ENCODE results near the gene MCM9. TPM values are rescaled to one million over a fixed set of nuclear protein-coding genes. Genes with fewer than 3 reads are reported as not detected.

MCM9 gene
- total and polyA plus RNA-seq, 2 of the 13 experiments (the other 11 are each of a cell fraction or from before 2014, with no cell fraction given) = 3.8 to 17.2 TPM

- TF ChIP-seq ZFP90 (CRISPR knock-in tag; IDR thresholded peaks at IDR 0.05; ENCODE audit: borderline replicate concordance) = 0 out of 2 replicates have a peak, but pooled peaks have one; percentile 34
- no peak for TF ChIP-seq ATAD3A (CRISPR knock-in tag; IDR thresholded peaks at IDR 0.05)
- TF ChIP-seq SMAD1 (CRISPR knock-in tag; IDR thresholded peaks at IDR 0.05; ENCODE audit: borderline replicate concordance, low read depth) = no peak
- TF ChIP-seq SOX13 (IDR thresholded peaks at IDR 0.05) = no peak
- TF ChIP-seq SOX13 (CRISPR knock-in tag; conservative IDR thresholded peaks at IDR 0.05 in 1 of 2, IDR thresholded peaks at IDR 0.05 in 1 of 2) = peak in 1 of 2 experiments; percentile 20; a peak in 1 of 4 replicates
- no peak for TF ChIP-seq FOXO1 (CRISPR knock-in tag; IDR thresholded peaks at IDR 0.05)
- no peak for TF ChIP-seq ZNF329 (CRISPR knock-in tag; IDR thresholded peaks at IDR 0.05; ENCODE audit: low read depth)
- no peak for TF ChIP-seq RAD51 (IDR thresholded peaks at IDR 0.05; ENCODE audit: borderline replicate concordance)
- TF ChIP-seq, protein P1, sequence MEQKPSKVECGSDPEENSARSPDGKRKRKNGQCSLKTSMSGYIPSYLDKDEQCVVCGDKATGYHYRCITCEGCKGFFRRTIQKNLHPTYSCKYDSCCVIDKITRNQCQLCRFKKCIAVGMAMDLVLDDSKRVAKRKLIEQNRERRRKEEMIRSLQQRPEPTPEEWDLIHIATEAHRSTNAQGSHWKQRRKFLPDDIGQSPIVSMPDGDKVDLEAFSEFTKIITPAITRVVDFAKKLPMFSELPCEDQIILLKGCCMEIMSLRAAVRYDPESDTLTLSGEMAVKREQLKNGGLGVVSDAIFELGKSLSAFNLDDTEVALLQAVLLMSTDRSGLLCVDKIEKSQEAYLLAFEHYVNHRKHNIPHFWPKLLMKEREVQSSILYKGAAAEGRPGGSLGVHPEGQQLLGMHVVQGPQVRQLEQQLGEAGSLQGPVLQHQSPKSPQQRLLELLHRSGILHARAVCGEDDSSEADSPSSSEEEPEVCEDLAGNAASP (CRISPR knock-in tag; IDR thresholded peaks at IDR 0.05; ENCODE audit: borderline replicate concordance) = peak; percentile 56; the same call in 1 of the 2 replicates
- TF ChIP-seq ZNF296 (CRISPR knock-in tag; conservative IDR thresholded peaks at IDR 0.05) = no peak
- 0 out of 2 replicates have a peak, but pooled peaks have one; percentile 43 for TF ChIP-seq KDM3A (CRISPR knock-in tag; IDR thresholded peaks at IDR 0.05; ENCODE audit: low read depth)
- TF ChIP-seq RNF219 (CRISPR knock-in tag; IDR thresholded peaks at IDR 0.05) = no peak
- peak; percentile 14; the same call in 1 of the 2 replicates for TF ChIP-seq HOXA3 (CRISPR knock-in tag; IDR thresholded peaks at IDR 0.05)
- TF ChIP-seq SMC3 (IDR thresholded peaks at IDR 0.05; ENCODE audit: low read length) = peak; percentile 51; the same call in 1 of the 2 replicates
- TF ChIP-seq ZNF800 (CRISPR knock-in tag; IDR thresholded peaks at IDR 0.05) = 0 out of 2 replicates have a peak, but pooled peaks have one; percentile 33
- TF ChIP-seq AGO1 (IDR thresholded peaks at IDR 0.05; ENCODE audit: low read depth, low read length, poor library complexity, severe bottlenecking) = no peak
- no peak for TF ChIP-seq MAFK (conservative IDR thresholded peaks at IDR 0.05 in 1 of 2, IDR thresholded peaks at IDR 0.05 in 1 of 2; ENCODE audit: low read length in 2 of 2)
- TF ChIP-seq TCF7 (IDR thresholded peaks at IDR 0.05; ENCODE audit: low read depth) = peak; percentile 20; the same call in 1 of the 2 replicates
- no peak for TF ChIP-seq HMG20B (CRISPR knock-in tag; conservative IDR thresholded peaks at IDR 0.05)
- no peak for TF ChIP-seq ZNF564 (CRISPR knock-in tag; IDR thresholded peaks at IDR 0.05)
- no peak for TF ChIP-seq ZNF619 (CRISPR knock-in tag; IDR thresholded peaks at IDR 0.05)
- TF ChIP-seq ZNF768 (CRISPR knock-in tag; IDR thresholded peaks at IDR 0.05) = no peak
- TF ChIP-seq, protein P2, sequence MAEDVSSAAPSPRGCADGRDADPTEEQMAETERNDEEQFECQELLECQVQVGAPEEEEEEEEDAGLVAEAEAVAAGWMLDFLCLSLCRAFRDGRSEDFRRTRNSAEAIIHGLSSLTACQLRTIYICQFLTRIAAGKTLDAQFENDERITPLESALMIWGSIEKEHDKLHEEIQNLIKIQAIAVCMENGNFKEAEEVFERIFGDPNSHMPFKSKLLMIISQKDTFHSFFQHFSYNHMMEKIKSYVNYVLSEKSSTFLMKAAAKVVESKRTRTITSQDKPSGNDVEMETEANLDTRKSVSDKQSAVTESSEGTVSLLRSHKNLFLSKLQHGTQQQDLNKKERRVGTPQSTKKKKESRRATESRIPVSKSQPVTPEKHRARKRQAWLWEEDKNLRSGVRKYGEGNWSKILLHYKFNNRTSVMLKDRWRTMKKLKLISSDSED (CRISPR knock-in tag; IDR thresholded peaks at IDR 0.05) = no peak
- peak; percentile 73; the same call in 1 of the 2 replicates for TF ChIP-seq ZNF614 (CRISPR knock-in tag; IDR thresholded peaks at IDR 0.05; ENCODE audit: borderline replicate concordance)
These were observed 134.4 kb downstream of the MCM9 start (continued) for GRCh38 chr6:118800394-118801071.
